T-helper 1 cell treated with Interleukin-12 subunit alpha and Interleukin-12 subunit beta and Interleukin-4 antibody, amounts not matched to agents 30 μg/mL and 1 μg/mL, for 36 hours (primary cell): Measurements from ENCODE around the gene SLC25A25.
"Not testable (repeated sequence)": the region's sequence is repeated elsewhere in the genome, so short reads cannot be mapped to it uniquely, and the experiment has no call there.

Experiments used
- H3K27ac Mint-ChIP-seq: one replicate; pipeline ENCODE4 v1.8.0; 2021; ENCODE audit warnings: mild to moderate bottlenecking, mixed read lengths
- H3K27me3 Mint-ChIP-seq: one replicate; pipeline ENCODE4 v1.8.0; 2021; ENCODE audit warnings: low read depth, mixed read lengths
- H3K36me3 Mint-ChIP-seq: one replicate; pipeline ENCODE4 v1.8.0; 2021; ENCODE audit warnings: low read depth, mixed read lengths
- H3K4me1 Mint-ChIP-seq: one replicate; pipeline ENCODE4 v1.8.0; 2021; ENCODE audit warnings: low read depth, mixed read lengths
- H3K4me3 Mint-ChIP-seq: one replicate; pipeline ENCODE4 v1.8.0; 2021; ENCODE audit warnings: mild to moderate bottlenecking, moderate library complexity, mixed read lengths
- H3K9me3 Mint-ChIP-seq: one replicate; pipeline ENCODE4 v1.8.0; 2021; ENCODE audit warnings: mixed read lengths

The SLC25A25 gene

DNA sequence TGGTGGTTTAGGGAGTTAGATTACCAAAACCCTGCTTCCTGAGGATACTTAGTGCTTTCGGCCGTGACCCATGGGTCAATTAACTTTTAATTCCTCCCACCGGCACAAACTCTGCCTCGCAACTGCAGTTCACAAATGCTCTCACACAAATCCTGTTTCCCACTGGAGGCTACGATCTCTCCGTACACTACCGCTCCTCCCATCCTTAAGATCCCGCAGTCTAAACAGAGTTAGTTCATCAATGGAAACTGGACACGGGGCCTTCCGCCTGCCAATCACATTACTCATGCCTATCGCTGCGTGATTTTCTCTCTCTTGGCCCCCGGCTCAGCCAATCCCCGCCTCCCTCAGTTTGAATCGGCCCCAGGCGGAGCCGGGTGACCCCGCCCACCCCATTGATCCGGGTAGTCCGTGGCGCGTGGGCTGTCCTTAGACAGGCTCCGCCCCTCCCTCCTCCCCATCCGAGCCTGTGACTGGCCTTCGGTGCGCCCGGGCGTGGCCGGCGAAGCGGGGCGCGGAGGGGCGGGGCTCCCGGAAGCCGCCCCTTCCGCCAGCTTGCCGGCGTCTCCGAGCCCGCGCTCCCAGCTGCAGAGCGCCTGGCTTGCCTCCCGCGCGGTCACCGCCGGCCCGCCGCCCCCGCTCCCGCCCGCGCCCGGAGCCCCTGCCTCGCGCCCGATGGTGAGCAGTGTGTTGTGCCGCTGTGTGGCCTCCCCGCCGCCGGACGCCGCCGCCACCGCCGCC, at the start of gene SLC25A25:
SLC25A25 (plus strand) TSS at position 588 of the 741 bp plus-strand sequence; CDS start at position 676, 88 bp downstream.
- H3K27me3 Mint-ChIP-seq, result no peaks in the 10 kb centered on the region
- peaks cover 28% of the 10 kb centered on the region for H3K36me3 Mint-ChIP-seq
- H3K9me3 Mint-ChIP-seq, result no peaks in the 10 kb centered on the region
- peaks cover 39% of the 10 kb centered on the region for H3K4me1 Mint-ChIP-seq
- H3K4me3 Mint-ChIP-seq, result peak within 1 kb of the TSS; percentile 96
- H3K27ac Mint-ChIP-seq, result peak within 1 kb of the TSS; percentile 88

DNA sequence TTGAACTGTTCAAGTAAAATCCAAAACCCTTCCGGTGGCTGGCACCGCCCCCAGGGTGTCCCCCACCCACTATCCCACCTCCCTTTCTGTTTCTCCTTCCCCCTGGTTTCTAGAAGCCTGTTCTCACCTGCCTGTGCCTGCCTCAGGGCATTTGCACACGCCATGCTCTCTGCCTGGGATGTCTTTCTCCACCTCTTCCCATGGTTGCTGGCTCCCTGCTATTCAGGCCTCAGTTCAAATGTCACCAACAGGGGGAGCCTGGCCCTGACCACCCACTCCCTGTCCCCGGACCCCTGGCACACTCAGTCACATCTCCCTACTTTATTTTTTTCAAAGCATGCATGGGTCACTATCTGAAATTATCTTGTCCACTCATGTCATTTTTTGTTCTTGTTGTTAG, 47.3 kb upstream of the SLC25A25 start:
- H3K4me1 Mint-ChIP-seq, result peaks cover 43% of the 10 kb centered on the region

GRCh38 chr9:128021098-128021497, 46.9 kb upstream of the SLC25A25 start:
- no peak overlapping the region for H3K4me3 Mint-ChIP-seq
- H3K27me3 Mint-ChIP-seq, result no peaks in the 10 kb centered on the region
- H3K27ac Mint-ChIP-seq, result peak overlapping the region; percentile 56
- peaks cover 2% of the 10 kb centered on the region for H3K36me3 Mint-ChIP-seq
- no peaks in the 10 kb centered on the region for H3K9me3 Mint-ChIP-seq
- peaks cover 47% of the 10 kb centered on the region for H3K4me1 Mint-ChIP-seq

More for the DNA sequence above, 47.3 kb upstream of the SLC25A25 start:
- Mint-ChIP-seq H3K4me3 (no peak overlapping the region), H3K9me3 (no peaks in the 10 kb centered on the region), H3K27me3 (no peaks in the 10 kb centered on the region), H3K36me3 (peaks cover 2% of the 10 kb centered on the region), H3K27ac (no peak overlapping the region)

DNA sequence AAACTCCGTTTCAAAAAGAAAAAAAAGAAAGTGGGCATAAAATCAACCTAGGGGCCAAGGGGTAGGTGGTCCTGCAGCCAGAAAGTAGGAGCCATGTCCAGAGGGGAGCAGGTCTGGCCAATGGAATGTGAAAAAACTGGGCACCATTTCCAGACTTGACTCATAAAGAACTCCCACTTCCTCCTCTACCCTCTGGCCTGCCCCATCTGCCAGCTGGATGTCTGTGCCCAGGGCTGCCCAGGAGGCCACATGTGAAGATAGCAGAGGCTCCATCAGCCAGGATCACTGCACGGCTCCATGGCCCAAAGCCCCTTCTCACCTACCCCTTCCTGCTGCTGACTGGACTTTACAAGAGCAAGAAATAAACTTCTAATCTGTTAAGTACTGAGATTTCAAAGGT, 45.1 kb upstream of the SLC25A25 start:
- H3K4me3 Mint-ChIP-seq, result no peak overlapping the region

GRCh38 chr9:128023671-128024070, 44.4 kb upstream of the SLC25A25 start:
- H3K4me3 Mint-ChIP-seq, H3K9me3 Mint-ChIP-seq, H3K36me3 Mint-ChIP-seq, H3K27ac Mint-ChIP-seq, H3K27me3 Mint-ChIP-seq: not testable (repeated sequence)
- H3K4me1 Mint-ChIP-seq, result peaks cover 67% of the 10 kb centered on the region

More for the DNA sequence above, 45.1 kb upstream of the SLC25A25 start:
- Mint-ChIP-seq H3K27me3 (no peaks in the 10 kb centered on the region), H3K27ac (peak overlapping the region; percentile 6), H3K4me1 (peaks cover 64% of the 10 kb centered on the region), H3K9me3 (no peaks in the 10 kb centered on the region), H3K36me3 (peaks cover 2% of the 10 kb centered on the region)

- Mint-ChIP-seq H3K4me3 (no peak overlapping the region), H3K27ac (peak overlapping the region; percentile 96), H3K27me3 (no peaks in the 10 kb centered on the region), H3K9me3 (no peaks in the 10 kb centered on the region), H3K4me1 (peaks cover 72% of the 10 kb centered on the region), H3K36me3 (peaks cover 2% of the 10 kb centered on the region)
These were observed 43.2 kb upstream of the SLC25A25 start for GRCh38 chr9:128024761-128025308.

DNA sequence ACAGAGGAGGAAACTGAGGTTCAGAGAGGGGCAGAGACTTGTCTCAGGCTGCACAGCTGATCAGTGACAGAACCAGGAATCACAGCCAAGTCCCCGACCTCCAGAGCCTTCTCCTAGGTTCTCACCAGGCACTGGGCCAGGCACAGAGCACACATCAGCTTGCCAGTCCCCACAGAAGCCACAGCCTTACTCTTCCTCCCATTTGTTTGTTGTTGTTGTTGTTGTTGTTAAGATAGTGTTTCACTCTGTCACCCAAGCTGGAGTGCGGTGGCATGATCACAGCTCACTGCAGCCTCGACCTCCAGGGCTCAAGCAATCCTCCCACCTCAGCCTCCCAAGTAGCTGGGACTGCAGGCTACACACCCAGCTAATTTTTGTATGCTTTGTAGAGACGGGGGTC, 42.3 kb upstream of the SLC25A25 start:
- Mint-ChIP-seq H3K27me3 (peaks cover 1% of the 10 kb centered on the region), H3K27ac (peak overlapping the region; percentile 96), H3K9me3 (peaks cover 1% of the 10 kb centered on the region), H3K4me3 (peak overlapping the region; percentile 66), H3K36me3 (peaks cover 3% of the 10 kb centered on the region), H3K4me1 (peaks cover 75% of the 10 kb centered on the region)

DNA sequence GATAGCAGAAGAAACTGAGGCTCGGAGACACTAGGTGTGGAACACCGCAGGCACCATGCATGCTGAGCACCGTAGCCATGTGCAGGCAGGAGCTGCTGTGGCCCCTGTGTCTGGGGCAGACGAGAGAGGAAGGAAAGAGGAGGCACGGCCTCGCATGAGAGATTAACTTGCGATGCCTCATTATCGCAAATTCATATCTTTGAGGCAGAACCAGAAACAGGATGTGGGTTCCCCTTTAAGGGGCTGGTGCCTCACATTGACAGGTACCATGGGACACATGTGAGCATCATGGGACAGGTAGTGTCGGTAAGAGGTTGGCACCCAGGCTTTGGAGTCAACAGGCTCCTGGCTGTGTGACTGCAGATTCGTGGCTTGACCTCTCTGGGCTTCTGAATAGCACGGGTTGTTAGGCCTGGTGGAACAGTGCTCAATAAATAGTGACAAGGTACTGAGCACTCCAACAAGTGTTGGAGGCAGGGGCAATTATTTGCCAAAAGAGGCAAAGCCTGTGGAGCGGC, 41.7 kb upstream of the SLC25A25 start:
- Mint-ChIP-seq H3K4me3 (peak overlapping the region; percentile 66), H3K27ac (peak overlapping the region; percentile 96), H3K27me3 (peaks cover 3% of the 10 kb centered on the region), H3K4me1 (peaks cover 73% of the 10 kb centered on the region), H3K9me3 (peaks cover 3% of the 10 kb centered on the region), H3K36me3 (peaks cover 2% of the 10 kb centered on the region)

DNA sequence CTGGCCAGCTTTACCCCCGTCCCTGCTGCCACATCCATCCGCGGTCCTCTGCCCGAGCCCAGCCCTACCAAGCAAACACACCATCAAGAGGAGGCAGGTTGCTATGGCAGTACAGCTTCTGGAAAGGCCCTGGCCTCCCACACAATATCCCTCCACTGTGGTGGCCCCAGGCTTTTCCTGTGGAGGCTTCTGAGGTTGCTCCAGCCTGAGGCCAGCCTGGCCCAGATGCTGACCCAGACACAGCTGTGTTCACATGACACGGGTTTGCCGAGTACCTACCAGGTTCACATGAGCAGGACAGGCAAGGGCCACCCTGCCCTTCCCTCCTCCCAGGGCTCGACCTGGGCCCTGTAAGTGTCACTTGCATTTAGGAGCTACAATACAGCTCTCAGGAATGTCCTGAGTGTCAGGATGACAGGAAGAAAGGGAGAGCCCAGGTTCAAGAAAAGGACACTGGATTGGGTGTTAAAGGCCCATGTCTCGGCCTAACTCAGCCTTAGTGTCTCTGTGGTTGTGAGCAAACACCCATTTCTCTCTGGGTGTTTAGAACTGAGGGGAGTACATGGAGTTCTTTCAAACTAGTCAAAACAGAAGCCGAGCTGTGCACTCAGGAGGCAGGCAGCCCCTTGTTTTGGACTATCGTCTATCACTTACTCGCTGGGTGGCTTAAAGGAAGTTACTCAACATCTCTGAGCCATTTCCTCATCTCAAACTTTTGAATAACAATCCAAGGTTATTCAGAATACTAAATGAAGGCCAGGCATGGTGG, 41.1 kb upstream of the SLC25A25 start:
- Mint-ChIP-seq H3K36me3 (peaks cover 2% of the 10 kb centered on the region), H3K27ac (peak overlapping the region; percentile 96)

DNA sequence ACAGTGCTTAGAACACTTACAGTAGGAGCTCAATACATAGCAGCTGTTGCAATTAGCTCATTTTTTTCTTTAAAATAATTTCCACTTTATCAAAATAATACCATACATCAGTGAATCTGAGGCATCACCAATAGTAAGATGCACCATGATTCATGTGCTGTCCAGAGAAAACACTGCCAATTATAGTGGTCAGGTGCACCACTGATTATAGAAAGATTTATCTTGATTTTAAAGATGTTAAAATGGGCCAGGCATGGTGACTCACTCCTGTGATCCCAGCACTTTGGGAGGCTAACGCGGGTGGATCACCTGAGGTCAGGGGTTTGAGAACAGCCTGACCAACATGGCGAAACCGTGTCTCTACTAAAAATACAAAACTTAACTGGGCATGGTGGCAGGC, 40.3 kb upstream of the SLC25A25 start:
- peak overlapping the region; percentile 96 for H3K27ac Mint-ChIP-seq
- H3K4me1 Mint-ChIP-seq, result peaks cover 69% of the 10 kb centered on the region
- H3K4me3 Mint-ChIP-seq, result peak overlapping the region; percentile 25
- peaks cover 3% of the 10 kb centered on the region for H3K27me3 Mint-ChIP-seq
- peaks cover 3% of the 10 kb centered on the region for H3K9me3 Mint-ChIP-seq
- H3K36me3 Mint-ChIP-seq, result peaks cover 2% of the 10 kb centered on the region

More for the DNA sequence above, 41.1 kb upstream of the SLC25A25 start:
- Mint-ChIP-seq H3K9me3 (peaks cover 3% of the 10 kb centered on the region), H3K27me3 (peaks cover 3% of the 10 kb centered on the region), H3K4me3 (peak overlapping the region; percentile 66), H3K4me1 (peaks cover 76% of the 10 kb centered on the region)

DNA sequence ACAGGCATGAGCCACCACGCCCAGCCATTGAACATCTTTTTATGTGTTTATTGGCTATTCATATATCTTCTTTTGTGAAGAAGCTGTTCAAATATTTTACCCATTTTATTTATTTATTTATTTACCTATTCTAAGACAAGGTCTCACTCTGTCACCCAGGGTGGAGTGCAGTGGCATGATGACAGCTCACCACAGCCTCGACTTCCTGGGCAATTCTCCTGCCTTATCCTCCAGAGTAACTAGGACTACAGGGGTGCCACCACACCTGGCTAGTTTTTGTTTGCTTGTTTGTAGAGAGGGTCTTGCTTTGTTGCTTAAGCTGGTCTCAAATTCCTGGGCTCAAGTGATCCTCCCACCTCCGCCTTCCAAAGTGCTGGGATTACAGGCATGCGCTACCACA, 34.4 kb upstream of the SLC25A25 start:
- Mint-ChIP-seq H3K27me3 (peaks cover 3% of the 10 kb centered on the region), H3K36me3 (peaks cover 2% of the 10 kb centered on the region), H3K9me3 (peaks cover 3% of the 10 kb centered on the region), H3K27ac (peak overlapping the region; percentile 67), H3K4me1 (peaks cover 37% of the 10 kb centered on the region), H3K4me3 (peak overlapping the region; percentile 35)

GRCh38 chr9:128034821-128035652, 33.0 kb upstream of the SLC25A25 start:
- peak overlapping the region; percentile 6 for H3K4me3 Mint-ChIP-seq
- H3K9me3 Mint-ChIP-seq, result peaks cover 3% of the 10 kb centered on the region
- H3K36me3 Mint-ChIP-seq, result peaks cover 2% of the 10 kb centered on the region
- peaks cover 3% of the 10 kb centered on the region for H3K27me3 Mint-ChIP-seq
- peak overlapping the region; percentile 20 for H3K27ac Mint-ChIP-seq
- H3K4me1 Mint-ChIP-seq, result peaks cover 29% of the 10 kb centered on the region

- peaks cover 25% of the 10 kb centered on the region for H3K4me1 Mint-ChIP-seq
- not testable (repeated sequence) for H3K27ac Mint-ChIP-seq, H3K9me3 Mint-ChIP-seq, H3K4me3 Mint-ChIP-seq, H3K27me3 Mint-ChIP-seq, H3K36me3 Mint-ChIP-seq
These were observed 31.5 kb upstream of the SLC25A25 start for GRCh38 chr9:128036522-128036921.

GRCh38 chr9:128040783-128041182, 27.2 kb upstream of the SLC25A25 start:
- H3K4me1 Mint-ChIP-seq, H3K36me3 Mint-ChIP-seq, H3K4me3 Mint-ChIP-seq, H3K27ac Mint-ChIP-seq, H3K9me3 Mint-ChIP-seq, H3K27me3 Mint-ChIP-seq: not testable (repeated sequence)
